ENCODE measurements around the gene PIGS. TPM values are rescaled to one million over a fixed set of nuclear protein-coding genes. Genes with fewer than 3 reads are reported as not detected.

PIGS gene
- total and polyA plus RNA-seq, 2 of the 13 experiments (the other 11 are each of a cell fraction or from before 2014, with no cell fraction given) = 31.7 to 42.6 TPM

DNA sequence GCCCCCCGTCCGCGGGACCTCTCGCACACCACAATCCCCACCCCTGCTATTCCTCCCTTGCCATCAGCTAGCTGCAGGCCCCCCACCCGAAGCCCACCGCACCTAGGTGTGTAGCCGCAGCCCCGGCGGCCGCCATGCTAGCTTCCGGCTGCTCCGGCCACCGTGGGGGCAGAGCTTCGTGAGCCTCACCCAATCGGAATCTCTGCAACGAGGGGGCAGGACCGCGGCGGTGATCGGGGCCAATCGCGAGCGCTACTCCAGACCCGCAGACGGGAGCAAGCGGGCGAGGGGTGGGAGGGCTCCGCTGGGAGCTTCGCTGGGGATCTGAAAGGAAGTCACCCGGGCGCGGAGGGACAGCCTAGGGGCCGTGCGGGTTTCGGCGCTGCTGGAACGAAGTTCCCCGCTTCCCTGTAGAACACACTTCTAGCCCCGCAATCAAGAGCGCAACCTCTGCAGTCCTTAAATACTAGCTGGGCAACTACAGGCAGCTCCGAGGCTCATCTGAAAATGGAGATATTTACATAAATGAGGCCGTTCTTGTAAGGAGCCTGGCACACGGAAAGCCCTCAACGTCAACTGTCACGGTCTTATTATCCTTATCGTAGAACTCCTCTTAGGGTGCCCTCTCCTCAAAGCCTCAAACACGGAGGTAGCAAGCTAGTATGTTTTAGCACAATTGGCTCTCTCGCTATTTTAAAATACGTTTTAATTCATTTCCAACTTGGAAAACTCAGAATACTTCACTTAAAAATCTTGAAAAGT is at the start of gene PIGS (continued):
- TF ChIP-seq ZNF574 (CRISPR knock-in tag; IDR thresholded peaks at IDR 0.05) (peak; percentile 66), NFRKB (IDR thresholded peaks at IDR 0.05) (no peak), AGO2 (optimal IDR thresholded peaks at IDR 0.05; ENCODE audit: low read depth, low read length) (no peak), TBX2 (CRISPR knock-in tag; IDR thresholded peaks at IDR 0.05; ENCODE audit: borderline replicate concordance) (peak; percentile 79; the same call in 1 of the 2 replicates), ZNF292 (CRISPR knock-in tag; IDR thresholded peaks at IDR 0.05; ENCODE audit: borderline replicate concordance, low read depth) (no peak), TBP (CRISPR knock-in tag; IDR thresholded peaks at IDR 0.05) (no peak; the same call in 1 of the 2 replicates), IKZF4 (CRISPR knock-in tag; IDR thresholded peaks at IDR 0.05; ENCODE audit: borderline replicate concordance, low read depth, not compliant biosample characterization) (no peak), TSC22D2 (CRISPR knock-in tag; IDR thresholded peaks at IDR 0.05; ENCODE audit: borderline replicate concordance) (0 out of 2 replicates have a peak, but pooled peaks have one; percentile 12), ZNF367 (CRISPR knock-in tag; IDR thresholded peaks at IDR 0.05; ENCODE audit: borderline replicate concordance) (no peak), MXI1 (IDR thresholded peaks at IDR 0.05; ENCODE audit: borderline replicate concordance, low read depth, low read length) (peak; percentile 59; the same call in 1 of the 3 replicates), RORA (CRISPR knock-in tag; IDR thresholded peaks at IDR 0.05) (no peak), RFX3 (CRISPR knock-in tag; IDR thresholded peaks at IDR 0.05) (no peak), SP140L (CRISPR knock-in tag; IDR thresholded peaks at IDR 0.05; ENCODE audit: borderline replicate concordance) (no peak), XRCC5 (optimal IDR thresholded peaks at IDR 0.05; ENCODE audit: low read length) (peak; percentile 38), ZNF777 (CRISPR knock-in tag; IDR thresholded peaks at IDR 0.05) (no peak), PHF21A (CRISPR knock-in tag; IDR thresholded peaks at IDR 0.05) (peak; percentile 62; the same call in 1 of the 2 replicates), ZNF18 (CRISPR knock-in tag; IDR thresholded peaks at IDR 0.05; ENCODE audit: insufficient replicate concordance) (no peak), PHF20 (CRISPR knock-in tag; IDR thresholded peaks at IDR 0.05) (peak; percentile 77), RBFOX2 (IDR thresholded peaks at IDR 0.05; ENCODE audit: low read depth, low read length) (peak; percentile 90), ZNF772 (CRISPR knock-in tag; IDR thresholded peaks at IDR 0.05) (no peak), GTF3A (CRISPR knock-in tag; conservative IDR thresholded peaks at IDR 0.05) (0 out of 2 replicates have a peak, but pooled peaks have one; percentile 79)
- TF ChIP-seq, protein P1, sequence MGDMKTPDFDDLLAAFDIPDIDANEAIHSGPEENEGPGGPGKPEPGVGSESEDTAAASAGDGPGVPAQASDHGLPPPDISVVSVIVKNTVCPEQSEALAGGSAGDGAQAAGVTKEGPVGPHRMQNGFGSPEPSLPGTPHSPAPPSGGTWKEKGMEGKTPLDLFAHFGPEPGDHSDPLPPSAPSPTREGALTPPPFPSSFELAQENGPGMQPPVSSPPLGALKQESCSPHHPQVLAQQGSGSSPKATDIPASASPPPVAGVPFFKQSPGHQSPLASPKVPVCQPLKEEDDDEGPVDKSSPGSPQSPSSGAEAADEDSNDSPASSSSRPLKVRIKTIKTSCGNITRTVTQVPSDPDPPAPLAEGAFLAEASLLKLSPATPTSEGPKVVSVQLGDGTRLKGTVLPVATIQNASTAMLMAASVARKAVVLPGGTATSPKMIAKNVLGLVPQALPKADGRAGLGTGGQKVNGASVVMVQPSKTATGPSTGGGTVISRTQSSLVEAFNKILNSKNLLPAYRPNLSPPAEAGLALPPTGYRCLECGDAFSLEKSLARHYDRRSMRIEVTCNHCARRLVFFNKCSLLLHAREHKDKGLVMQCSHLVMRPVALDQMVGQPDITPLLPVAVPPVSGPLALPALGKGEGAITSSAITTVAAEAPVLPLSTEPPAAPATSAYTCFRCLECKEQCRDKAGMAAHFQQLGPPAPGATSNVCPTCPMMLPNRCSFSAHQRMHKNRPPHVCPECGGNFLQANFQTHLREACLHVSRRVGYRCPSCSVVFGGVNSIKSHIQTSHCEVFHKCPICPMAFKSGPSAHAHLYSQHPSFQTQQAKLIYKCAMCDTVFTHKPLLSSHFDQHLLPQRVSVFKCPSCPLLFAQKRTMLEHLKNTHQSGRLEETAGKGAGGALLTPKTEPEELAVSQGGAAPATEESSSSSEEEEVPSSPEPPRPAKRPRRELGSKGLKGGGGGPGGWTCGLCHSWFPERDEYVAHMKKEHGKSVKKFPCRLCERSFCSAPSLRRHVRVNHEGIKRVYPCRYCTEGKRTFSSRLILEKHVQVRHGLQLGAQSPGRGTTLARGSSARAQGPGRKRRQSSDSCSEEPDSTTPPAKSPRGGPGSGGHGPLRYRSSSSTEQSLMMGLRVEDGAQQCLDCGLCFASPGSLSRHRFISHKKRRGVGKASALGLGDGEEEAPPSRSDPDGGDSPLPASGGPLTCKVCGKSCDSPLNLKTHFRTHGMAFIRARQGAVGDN (CRISPR knock-in tag; IDR thresholded peaks at IDR 0.05) = peak; percentile 78; the same call in 1 of the 2 replicates
